NCI-H2227 (cell line): ENCODE results near the gene HTT.

ENCODE experiments used
- DNase-seq: peaks from one replicate; lab custom pipeline; 2025; ENCODE audit not compliant: unreplicated experiment; lab: John Stamatoyannopoulos, UW

Gene HTT

GRCh38 chr4:3233391-3234071 lies 159.1 kb downstream of the HTT start:
- no peak for DNase-seq

GRCh38 chr4:3234171-3235029 lies 159.9 kb downstream of the HTT start:
- DNase-seq, result no peak

GRCh38 chr4:3235030-3235345 lies 160.5 kb downstream of the HTT start:
- DNase-seq, result no peak

- no peak for DNase-seq
Measured at GRCh38 chr4:3235581-3235980, 161.1 kb downstream of the HTT start.

- no peak for DNase-seq
Measured at GRCh38 chr4:3236326-3236878, 161.9 kb downstream of the HTT start.

- no peak for DNase-seq
Measured at GRCh38 chr4:3237266-3237665, 162.8 kb downstream of the HTT start.

- no peak for DNase-seq
Measured at GRCh38 chr4:3237712-3238560, 163.5 kb downstream of the HTT start.

- DNase-seq, result no peak
Measured at GRCh38 chr4:3238721-3239120, 164.2 kb downstream of the HTT start.

- no peak for DNase-seq
Measured at GRCh38 chr4:3239303-3239702, 164.8 kb downstream of the HTT start.

- DNase-seq, result no peak
Measured at GRCh38 chr4:3239998-3240920, 165.8 kb downstream of the HTT start.

- DNase-seq, result no peak
Measured at GRCh38 chr4:3240936-3241522, 166.5 kb downstream of the HTT start.

- no peak for DNase-seq
Measured at GRCh38 chr4:3241898-3242524, 167.5 kb downstream of the HTT start.

- no peak for DNase-seq
Measured at GRCh38 chr4:3243136-3243780, 168.8 kb downstream of the HTT start.

GRCh38 chr4:3244002-3244401 lies 169.5 kb downstream of the HTT start:
- DNase-seq, result no peak

GRCh38 chr4:3244747-3245146 lies 170.3 kb downstream of the HTT start:
- DNase-seq, result no peak

GRCh38 chr4:3245676-3246075 lies 171.2 kb downstream of the HTT start:
- DNase-seq, result no peak

- no peak for DNase-seq
Measured at GRCh38 chr4:3246458-3247398, 172.2 kb downstream of the HTT start.
